ENCODE results near the gene IDH2.

Gene IDH2

DNA sequence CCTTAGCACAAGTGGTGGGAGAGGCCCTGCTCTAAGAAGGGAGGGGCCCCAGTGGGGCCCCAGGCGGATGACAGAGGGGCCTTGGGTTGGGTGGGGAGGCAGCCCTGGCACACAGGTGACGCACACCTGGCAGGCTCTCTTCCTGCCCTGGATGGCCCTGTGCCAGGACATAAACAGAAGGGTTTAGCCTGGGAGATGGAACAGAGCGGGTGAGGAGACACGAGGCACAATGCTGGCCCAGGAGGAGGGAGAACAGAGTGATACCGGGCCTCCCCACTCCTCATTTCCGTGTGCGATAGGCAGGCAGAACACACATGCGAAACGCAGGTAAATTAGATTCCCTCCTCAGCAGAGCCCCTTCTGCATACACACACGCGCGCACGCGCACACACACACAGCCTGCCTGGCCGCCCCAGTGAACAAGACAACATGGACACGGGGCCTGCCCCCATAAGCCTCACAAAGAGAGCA, 39.8 kb downstream of the IDH2 start:
- peak; percentile 92 for DNase-seq

DNA sequence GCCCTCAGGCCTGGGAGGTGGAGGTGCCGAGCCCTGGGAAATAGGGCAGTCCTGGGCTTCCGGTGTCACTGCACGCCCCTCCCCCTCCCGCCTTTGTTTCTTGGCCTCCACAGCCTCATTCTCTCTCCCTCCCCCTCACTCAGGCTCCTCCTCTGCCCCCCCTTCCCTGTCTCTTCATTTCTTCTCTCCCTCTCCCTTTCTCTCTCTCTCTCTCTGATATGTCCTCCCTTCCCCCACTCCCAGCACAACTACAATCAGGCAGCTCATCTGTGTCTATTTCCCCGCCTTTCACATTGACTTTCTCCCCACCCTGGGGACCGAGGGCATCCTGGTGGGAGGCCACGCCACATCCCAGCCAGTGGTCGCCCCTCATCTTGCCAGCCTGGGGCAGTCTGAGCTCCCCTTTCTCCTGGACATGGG, 40.2 kb downstream of the IDH2 start:
- DNase-seq = peak; percentile 68

- no peak for DNase-seq
Measured at GRCh38 chr15:90060797-90061196, 41.5 kb downstream of the IDH2 start.

DNA sequence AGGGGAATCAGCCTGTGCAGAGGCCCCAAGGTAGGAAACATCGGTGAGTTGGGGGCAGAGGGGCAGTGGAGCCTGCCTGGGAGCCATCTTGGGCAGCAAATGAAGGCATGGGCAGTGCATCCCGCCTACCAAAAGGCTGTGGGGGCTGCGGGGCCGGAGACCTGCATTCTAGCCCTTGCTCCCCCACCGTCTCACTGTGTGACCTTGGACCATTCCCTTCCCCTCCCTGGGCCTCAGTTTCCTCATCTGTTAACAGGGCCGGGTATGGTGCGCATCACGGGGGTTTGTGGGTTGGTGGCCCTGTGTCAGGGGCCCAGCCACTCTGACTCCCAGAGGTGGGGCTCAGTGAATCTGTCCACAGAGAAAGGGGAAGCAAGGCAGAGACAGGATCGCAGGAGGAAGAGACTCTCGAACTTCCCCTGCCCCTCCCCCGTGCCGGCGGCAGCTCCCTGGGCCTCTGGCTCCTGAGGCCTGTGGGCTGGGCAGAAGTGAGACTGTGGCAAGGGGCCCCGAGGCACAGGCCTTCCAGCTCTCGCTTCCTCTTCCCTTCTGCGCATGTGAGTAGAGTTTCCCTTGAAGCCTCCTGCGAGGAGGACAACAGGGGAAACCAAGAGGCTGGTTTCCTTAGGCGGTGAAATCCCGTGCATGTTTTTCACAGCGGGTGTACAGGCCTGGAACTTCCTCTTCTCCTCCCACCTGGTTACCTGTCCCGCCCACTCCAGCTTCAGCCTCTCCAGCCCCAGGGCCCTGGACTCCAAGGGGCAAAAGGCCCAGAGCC, 42.9 kb downstream of the IDH2 start:
- DNase-seq = no peak

DNA sequence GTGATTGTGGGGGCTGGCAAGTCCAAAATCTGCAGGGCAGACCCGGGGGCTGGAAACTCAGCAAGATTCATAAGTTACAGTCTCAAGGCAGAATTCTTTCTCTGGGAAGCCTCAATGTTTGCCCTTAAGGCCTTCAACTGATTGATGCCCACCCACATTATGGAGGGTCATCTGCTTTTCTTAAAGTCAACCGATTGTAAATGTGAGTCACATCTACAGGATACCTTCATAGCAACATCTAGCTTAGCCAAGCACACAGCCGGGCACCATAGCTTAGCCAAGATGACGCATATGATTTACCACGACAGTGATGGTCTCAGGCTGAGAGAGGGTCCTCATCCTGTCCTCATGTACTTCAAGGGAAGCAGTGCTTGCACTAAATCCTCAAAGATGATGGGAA, 43.5 kb downstream of the IDH2 start:
- DNase-seq = no peak

GRCh38 chr15:90058308-90058707, 44.0 kb downstream of the IDH2 start:
- DNase-seq = no peak

GRCh38 chr15:90056529-90056928, 45.7 kb downstream of the IDH2 start:
- no peak for DNase-seq

DNA sequence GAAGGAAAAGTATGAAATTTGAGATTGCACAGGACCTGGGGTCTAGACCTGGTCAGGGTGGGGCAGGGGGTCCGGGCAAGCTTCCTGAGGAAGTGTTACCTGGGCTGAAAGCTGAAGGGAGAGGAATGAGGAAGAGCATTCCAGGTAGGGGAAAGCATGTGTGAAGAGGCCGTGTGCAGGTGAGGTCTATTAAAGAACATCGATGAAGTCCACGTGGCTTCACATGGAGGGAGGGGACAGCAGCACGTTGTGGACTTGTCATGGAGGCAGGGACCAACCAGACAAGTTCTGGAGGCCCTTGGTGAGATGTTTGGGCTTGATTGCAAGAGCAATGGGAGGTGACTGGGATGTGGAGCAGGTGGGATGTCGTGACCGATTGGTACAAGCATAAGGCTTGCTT, 47.1 kb downstream of the IDH2 start:
- DNase-seq = no peak

DNA sequence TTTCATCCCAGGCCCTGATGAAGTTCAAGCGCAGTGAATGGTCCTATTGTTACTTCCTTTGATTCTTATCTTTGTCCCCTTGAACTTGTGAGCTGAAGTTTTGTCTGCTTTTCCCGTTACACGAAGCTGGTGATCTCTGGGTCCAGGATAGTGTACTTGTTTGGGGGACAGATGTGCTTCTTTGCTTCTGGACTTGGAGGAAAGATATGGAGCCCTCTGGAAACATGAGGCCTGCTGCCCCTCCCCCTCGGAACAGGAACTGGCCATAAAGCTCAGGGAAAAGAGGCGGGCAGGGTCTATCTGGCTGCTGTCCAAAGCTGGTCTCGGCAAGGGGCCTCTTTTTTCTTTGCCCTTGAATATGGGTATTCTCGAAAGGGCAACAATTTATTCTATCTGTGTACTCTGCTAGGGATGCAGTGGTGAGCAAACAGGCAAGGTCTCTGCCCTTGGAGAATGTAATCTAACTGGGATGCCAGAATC, 47.6 kb downstream of the IDH2 start:
- no peak for DNase-seq

GRCh38 chr15:90053685-90054466, 48.4 kb downstream of the IDH2 start:
- no peak for DNase-seq

- DNase-seq = no peak
Measured at GRCh38 chr15:90051874-90052273, 50.4 kb downstream of the IDH2 start.

DNA sequence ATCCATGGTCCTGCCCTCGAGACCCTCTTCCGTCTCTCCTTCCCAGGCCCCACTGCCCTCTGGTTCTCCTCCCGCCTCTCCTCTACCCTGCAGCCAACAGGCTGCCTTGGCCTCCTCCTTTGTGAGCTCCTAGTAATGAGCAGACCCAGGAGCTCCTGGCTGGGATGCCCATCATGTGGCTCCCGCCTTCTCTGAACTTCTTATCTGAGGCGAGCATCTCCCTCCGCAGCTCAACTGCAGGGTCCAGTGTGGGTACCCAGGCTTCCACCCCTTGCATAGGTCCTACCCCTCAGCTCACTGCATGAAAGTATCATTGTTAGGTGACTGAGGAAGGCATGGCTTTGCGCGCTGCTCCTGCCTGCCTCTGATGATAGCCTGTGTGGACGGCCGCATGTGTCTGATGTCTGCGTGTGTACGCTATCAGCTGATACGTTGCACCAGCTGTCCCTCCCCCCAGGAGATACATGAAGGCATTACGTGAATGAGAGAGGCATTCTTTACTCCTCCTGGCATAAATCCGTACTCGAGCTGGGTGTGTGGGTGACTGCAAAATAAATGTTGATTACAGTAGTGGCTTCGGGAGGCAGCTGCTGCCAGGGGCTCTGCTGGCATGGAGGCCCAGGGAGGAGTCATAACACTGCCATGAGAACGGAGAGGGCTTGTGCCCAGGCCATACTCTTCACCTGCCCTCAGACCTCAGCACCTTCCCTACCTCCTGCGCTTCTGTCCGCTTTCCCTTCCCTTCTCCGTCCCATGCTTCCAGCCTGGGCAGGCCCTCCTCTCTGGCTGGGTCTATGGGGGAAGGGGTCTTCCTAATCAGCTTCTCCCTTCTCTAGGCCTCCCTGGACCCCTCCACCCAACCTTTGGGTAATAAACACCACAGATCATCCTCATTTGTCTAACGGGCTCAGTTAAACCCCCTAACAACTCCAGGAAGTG, 52.3 kb downstream of the IDH2 start:
- DNase-seq = no peak

DNA sequence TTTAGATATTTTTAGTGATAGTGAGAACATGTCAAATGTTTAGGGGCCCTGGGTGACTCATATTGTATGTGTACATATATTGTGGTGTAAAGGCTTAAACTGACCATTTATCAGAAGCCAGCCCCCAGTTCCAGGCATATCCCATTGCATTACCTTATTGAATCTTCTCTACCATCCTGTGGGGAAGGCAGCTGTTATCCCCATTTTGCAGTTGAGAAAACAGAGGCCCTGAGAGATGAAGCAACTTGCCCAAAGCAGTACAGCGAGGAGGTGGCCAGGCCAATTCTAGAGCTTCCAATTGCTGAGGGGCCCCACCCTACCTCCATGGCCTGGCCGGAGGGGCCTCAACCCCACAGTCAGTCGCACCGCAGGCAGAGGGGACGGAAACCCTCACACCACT, 53.2 kb downstream of the IDH2 start:
- no peak for DNase-seq

DNA sequence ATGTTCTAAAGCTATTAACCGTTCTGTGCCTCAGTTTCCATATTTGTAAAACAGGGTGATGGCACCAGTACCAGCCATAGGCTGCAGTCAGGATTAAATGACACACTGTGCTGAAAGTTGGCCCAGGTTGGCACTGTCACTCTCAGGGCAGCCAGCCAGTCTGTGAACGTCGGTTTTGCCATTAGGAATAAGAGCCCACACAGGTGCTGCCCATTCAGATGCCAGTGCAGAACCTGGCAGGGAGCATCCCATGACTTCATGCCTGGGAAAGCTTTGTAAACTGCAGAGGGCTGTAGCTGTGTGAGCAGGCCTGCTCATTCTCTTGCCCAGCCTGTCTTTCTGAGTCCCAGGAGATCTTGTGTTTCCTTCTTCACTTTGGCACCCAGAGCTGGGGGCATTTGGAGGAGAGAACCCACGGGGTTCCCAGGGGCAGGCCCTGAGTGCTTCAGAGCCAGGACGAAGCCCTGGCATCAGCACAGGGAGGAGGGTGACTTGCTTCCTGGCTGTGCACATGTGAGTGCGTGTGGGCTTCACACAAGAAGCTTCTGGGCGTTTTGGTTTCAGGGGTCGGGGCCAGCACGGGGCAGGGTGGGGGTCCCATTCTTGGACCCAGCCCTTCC, 54.2 kb downstream of the IDH2 start:
- DNase-seq = no peak

DNA sequence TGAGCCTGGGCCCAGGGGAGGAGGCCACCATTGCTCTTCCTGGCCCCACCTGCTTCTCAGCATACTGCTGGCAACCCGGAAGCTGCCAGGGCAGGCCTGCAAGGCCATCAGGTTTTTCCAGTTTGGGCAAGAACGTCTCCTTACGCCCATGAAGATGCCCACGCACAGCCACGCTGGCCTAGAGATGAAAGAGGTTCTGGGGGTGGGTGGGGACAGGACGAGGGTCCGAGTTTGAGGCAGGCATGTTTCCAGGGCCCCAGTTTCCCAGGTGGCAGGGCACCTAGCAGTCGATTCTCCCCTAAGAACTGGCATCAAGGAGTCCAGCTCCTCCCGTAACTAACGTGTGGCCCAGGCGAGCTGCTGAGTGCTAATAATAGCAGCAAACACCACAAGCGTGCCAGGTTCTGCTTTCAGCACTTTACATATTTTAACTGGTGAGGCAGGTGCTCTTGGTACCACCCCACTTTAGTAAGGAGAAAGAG, 55.3 kb downstream of the IDH2 start:
- DNase-seq = peak; percentile 67

DNA sequence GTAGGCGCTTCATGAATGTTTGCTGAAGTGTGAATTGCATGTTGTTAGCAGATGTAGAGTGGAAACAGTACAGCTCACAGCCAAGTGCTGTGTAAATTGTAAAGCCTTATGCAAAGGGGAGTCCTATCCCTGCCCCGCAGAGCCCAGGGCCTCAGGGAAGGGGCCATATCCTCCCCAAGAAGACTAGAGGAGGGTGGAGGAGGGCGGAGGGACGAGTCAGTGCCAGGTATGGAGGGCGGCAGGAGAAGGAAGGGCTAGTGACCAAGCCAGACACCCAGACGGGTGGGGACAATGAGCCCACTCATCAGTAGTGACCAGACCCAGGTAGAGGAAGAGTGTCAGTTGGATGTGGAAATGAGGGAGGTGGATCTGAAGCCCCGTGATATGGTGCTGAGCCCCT, 56.0 kb downstream of the IDH2 start:
- DNase-seq = no peak

DNA sequence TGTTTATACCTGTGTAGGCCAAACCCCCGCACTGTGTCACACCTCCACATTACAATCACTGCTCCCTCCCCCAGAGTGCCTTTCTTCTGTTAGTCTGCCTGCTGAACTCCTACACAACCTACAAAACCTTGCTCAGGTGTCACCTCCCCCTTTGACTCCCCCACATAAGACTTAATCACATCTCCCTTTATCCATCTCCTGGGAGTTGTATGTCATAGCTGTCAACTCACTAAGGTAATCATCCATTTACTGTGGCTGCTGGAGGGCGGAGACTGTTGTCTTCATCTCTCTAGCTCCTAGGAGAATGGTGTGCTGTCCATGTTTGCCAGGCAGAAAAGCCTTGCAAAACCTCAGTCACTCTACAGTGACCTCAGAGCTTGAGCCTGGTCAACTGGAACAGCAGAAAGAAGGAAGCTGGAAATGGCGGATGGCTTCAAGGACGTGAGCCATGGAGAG, 57.3 kb downstream of the IDH2 start:
- no peak for DNase-seq

DNA sequence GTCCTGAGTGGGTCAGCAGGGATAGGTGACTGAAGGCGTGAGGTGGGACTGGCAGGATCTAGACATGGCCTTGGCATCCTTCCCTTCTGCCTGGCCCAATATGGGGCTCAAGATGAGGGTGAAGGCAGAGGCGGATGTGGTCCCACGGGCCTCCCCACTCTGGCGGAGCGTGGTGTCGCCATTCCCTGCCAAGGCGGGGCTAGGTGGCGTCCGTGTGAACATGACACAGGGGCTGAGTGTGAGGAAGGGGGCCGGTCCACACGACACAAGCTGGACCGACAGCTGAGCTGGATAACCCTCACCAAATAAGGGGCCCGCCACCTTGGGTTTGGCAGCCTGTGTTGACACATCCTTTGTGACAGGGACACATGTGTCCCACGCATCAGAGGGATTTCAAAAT, 58.1 kb downstream of the IDH2 start:
- DNase-seq = no peak

DNA sequence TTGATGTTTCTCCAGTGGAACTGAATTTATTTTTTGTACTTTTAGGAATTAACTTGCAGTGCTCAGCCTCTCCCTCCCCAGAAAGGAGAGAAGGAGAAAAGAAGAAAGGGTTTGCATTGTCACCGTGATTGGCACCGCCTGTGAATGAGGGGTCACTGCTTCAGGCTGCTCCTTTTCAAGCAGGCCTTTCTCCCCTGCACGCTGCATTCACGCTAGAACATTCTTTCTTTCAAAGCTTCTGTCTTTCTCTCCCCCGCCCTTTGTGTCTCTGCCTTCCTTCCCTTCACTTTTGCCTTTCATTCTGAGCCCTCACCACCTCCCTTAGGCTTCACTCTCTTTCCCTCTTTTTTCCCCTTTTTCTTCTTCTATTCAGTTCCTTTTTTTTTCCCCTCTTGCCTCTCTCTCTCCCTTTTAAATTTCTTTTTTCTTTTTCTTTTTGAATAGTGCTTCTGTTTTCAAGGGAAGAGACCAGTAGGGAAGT, 58.7 kb downstream of the IDH2 start:
- DNase-seq = no peak

- DNase-seq = no peak
Measured at GRCh38 chr15:90042766-90043529, 59.3 kb downstream of the IDH2 start.

DNA sequence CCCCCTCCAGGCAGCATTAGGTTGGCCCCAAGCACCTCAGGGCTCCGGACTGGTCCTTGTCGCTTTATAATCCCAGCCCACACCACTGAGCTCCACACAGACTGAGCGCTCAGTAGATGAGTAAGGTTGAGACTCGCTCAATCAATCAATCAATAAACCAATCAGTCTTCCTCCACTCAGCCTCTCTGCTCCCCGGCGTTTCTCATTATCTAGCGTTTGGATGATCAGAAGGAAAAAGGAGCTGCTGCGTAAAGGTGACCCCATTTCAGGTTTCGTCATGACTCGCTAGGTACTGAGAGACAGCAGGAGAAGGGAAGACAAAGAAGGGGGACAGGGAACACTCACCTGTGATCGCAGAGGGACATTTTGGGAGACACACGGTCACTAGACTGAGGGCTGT, 59.9 kb downstream of the IDH2 start:
- no peak for DNase-seq

Measured in NCI-H774 (cell line).